HG03066 (cell line): ENCODE data around the gene TIMM17A.
A peak's percentile ranks its signal among the peaks of the same experiment; 100 is the strongest.
"Not testable (repeated sequence)": the region's sequence is repeated elsewhere in the genome, so short reads cannot be mapped to it uniquely, and the experiment has no call there.

Experiments
- ATAC-seq: cut with Tn5 transposase; IDR thresholded peaks from one replicate; pipeline ENCODE4 v1.9.1; 2021; ENCODE audit warnings: low read depth; ENCODE audit not compliant: unreplicated experiment

The TIMM17A gene

GRCh38 chr1:201939574-201939973 is 15.7 kb upstream of the TIMM17A start:
- ATAC-seq, result no peak

GRCh38 chr1:201940316-201940715 is 15.0 kb upstream of the TIMM17A start:
- not testable (repeated sequence) for ATAC-seq

GRCh38 chr1:201941420-201942128 is 13.7 kb upstream of the TIMM17A start:
- ATAC-seq, result no peak

GRCh38 chr1:201942129-201942495 is 13.2 kb upstream of the TIMM17A start:
- no peak for ATAC-seq

- no peak for ATAC-seq
Measured at GRCh38 chr1:201944002-201944401, 11.3 kb upstream of the TIMM17A start.

GRCh38 chr1:201944639-201945038 is 10.7 kb upstream of the TIMM17A start:
- no peak for ATAC-seq

- no peak for ATAC-seq
Measured at GRCh38 chr1:201945157-201945556, 10.1 kb upstream of the TIMM17A start.

- no peak for ATAC-seq
Measured at GRCh38 chr1:201945863-201946223, 9.5 kb upstream of the TIMM17A start.

- ATAC-seq, result no peak
Measured at GRCh38 chr1:201946224-201946908, 8.9 kb upstream of the TIMM17A start, which contains the start of gene LMOD1. LMOD1 (minus strand) TSS chr1:201946548; CDS start chr1:201946340, 208 bp downstream.

- no peak for ATAC-seq
Measured at GRCh38 chr1:201947697-201948008, 7.7 kb upstream of the TIMM17A start.

- no peak for ATAC-seq
Measured at GRCh38 chr1:201949491-201949890, 5.8 kb upstream of the TIMM17A start.

GRCh38 chr1:201954263-201955008 is 867 bp upstream of the TIMM17A start:
- no peak for ATAC-seq

- peak; percentile 36 for ATAC-seq
Measured at GRCh38 chr1:201955729-201956143, 433 bp downstream of the TIMM17A start.

GRCh38 chr1:201958348-201958747 is 3.0 kb downstream of the TIMM17A start:
- ATAC-seq, result no peak

GRCh38 chr1:201962382-201962781 is 7.1 kb downstream of the TIMM17A start:
- ATAC-seq, result not testable (repeated sequence)

GRCh38 chr1:201964261-201964660 is 9.0 kb downstream of the TIMM17A start:
- ATAC-seq, result no peak

GRCh38 chr1:201966171-201966570 is 10.9 kb downstream of the TIMM17A start:
- no peak for ATAC-seq

- no peak for ATAC-seq
Measured at GRCh38 chr1:201968202-201968925, 13.1 kb downstream of the TIMM17A start.

- no peak for ATAC-seq
Measured at GRCh38 chr1:201970334-201971159, 15.2 kb downstream of the TIMM17A start.

GRCh38 chr1:201982082-201982622 is 26.8 kb downstream of the TIMM17A start:
- ATAC-seq, result peak; percentile 25
